Kidney tubule cell (primary cell): ENCODE data around the gene SLC2A1.

Source experiments
- DNase-seq: peaks from one replicate; pipeline ENCODE4 v3.0.0-alpha.2; 2018; ENCODE audit warnings: low spot score

SLC2A1 gene

DNA sequence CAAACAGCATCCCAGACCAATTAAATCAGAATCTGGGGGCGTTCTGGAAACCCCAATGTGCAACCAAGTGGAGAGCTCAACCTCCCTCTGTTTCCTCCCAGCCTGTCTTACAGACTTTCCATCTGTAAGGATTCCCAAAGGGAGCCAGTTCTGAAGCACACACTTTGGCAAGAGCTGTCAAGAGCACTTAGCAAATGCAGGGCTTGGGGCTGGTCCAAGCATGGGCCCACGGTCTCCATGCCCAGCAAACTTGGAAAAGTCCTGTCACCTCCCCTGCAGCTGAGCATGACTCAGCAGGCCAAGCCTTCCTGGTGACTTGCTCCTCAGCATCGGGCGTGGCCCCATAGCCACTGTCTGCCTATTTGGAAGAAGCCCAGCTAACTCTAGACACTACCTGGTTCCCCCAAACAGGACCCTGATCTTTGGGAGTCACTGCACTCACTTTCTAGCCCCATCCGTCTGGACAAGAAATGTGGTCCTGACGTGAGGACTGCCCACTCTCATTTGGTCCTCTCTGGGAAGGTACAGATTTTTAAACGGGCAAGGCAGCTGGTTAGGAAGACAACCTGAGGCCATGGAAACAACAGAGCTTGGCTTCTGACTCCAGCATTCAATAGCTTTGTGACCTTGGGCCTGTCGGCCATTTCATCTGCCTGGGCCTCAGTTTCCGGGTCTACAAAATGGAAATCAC, 16.9 kb downstream of the SLC2A1 start:
- peak; percentile 92 for DNase-seq

- peak; percentile 99 for DNase-seq
Observed at GRCh38 chr1:42940851-42941639, 17.6 kb downstream of the SLC2A1 start.

DNA sequence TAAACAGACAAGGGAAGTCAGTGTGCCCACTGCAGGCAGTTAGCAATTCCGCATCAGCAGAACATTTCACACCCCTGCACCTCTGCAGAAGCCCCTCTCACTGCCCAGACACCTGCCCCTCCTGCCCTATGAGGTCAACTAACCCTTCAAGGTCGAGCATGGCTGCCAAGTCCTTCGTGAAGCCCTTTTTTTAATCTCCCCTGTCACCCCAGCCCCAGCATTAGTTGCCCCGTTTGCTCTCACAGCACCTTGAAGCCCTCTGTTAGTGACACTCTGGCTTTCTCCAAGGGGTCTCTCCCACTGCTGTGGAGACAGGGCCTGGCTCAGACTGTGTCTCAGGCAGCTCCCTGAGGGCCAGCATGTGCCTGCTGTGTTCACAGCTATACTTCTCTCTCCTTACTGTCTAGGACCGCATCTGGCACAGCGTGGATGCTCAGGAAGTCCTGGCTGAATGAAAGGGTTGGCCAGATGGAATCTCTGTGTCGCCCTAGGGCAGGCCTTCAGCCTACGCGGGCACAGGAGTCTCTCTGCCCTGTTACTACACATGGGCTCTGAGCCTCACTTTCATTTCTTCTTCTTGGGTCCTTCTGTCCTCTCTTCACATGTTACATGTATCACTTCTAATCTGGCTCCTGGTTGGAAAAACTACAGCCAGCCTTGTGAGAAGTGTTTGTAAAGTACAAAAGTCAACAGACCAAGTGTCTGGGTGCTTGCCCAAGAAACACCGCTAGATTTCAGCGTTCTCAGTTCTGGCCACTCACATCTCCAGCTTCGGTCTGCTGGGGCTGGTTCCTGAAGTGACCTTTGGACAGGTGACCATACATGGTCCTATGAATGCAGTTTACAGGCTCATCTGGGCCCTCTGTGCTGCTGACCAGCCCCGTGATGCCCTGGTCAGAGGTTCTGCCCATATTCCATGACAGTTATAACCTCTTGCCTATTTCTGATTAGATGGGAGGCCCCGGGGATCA, 19.7 kb downstream of the SLC2A1 start:
- no peak for DNase-seq

GRCh38 chr1:42937836-42938644, 20.6 kb downstream of the SLC2A1 start:
- no peak for DNase-seq

- DNase-seq, result peak; percentile 80
Observed at GRCh38 chr1:42937141-42937696, 21.4 kb downstream of the SLC2A1 start.

DNA sequence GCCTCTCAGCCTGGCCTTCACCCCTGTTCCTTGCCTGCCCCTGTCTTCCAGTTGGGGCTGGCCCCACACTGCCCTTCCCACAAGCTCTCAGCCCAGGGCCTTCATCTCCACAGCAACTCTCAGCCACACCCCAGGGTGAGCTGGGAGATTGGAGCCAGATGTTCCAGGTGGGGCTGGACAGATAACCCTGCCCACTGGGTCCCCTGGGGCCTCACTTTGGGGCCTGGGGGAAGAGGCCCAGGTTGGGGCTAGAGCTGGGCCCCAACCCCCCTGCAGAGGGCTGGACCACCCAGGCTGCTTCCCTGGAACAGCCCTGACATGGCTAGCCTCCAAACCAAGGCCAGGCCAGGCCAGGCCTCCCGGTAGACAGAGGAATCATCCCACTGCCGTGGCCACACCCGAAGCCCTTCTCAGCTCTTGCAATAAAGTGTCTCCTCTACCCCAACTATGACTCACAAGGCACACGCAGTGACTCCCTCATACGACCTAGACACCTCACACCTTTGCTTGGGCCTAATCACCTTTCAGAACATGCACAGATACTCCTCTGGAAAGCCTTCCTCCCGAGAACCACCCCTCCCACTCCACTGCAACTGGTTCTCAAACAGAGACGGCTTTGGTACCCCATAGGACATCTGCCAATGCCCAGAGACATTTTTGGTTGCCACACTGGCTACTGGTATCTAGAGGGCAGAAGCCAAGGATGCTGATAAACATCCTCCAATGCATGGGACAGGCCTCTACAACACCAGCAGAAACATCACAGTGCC, 22.2 kb downstream of the SLC2A1 start:
- peak; percentile 89 for DNase-seq

- DNase-seq, result no peak
Observed at GRCh38 chr1:42935971-42936308, 22.7 kb downstream of the SLC2A1 start.

DNA sequence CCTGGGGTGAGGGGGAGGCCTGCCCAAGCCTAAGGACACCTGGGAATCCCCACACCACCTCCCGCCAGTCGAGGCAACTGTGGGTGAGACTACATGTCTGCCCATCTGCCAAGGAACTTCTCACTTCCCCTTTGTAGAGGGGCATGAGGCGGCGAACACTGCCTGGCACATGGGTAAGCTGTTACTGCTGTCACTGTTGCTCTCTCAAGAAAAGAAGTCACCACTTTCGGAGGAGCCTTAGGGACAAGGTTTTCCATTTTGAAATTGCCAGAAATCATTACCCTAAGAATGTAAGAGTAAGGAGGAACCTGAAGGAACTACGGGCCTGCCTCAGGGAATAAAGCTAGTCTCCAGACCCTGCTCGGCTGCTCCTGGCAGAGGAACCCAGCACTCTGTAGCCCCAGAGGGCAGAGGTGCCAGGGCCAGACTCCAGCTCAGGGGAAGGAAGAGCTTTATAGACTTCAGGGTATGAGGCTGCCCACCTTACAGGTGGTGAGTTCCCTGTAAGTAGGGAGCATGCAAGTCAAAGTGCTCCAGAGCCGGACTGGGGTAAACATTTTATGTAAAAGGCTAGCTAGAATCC, 23.3 kb downstream of the SLC2A1 start:
- no peak for DNase-seq

GRCh38 chr1:42934541-42935312, 23.9 kb downstream of the SLC2A1 start:
- DNase-seq, result no peak

GRCh38 chr1:42933610-42934491, 24.8 kb downstream of the SLC2A1 start:
- DNase-seq, result no peak

GRCh38 chr1:42933060-42933586, 25.5 kb downstream of the SLC2A1 start:
- no peak for DNase-seq

DNA sequence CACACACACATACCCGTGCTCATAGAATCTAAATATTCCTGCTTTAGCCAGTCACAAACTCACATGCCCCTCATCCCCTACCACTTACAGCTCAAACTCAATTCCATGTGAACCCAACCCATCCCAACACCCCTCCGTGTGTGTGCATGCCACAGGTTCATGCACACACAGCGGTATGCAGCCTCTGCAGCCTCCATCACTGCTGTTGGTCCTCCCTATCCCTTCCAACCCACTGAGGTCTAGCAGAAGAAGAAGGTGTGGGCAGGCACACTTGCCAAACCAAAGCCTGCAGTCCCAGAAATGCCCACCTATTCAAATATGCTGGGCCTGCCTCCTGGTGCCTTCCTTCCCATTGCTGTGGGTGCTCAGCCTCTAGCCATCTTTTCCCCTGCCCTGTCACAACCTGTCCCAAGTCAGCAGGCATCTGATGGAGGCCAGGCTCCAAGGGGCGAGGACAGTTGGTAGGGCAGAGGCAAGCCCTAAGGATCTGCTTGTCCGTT, 26.2 kb downstream of the SLC2A1 start:
- DNase-seq, result no peak

- peak; percentile 89 for DNase-seq
Observed at GRCh38 chr1:42931911-42932422, 26.7 kb downstream of the SLC2A1 start.

DNA sequence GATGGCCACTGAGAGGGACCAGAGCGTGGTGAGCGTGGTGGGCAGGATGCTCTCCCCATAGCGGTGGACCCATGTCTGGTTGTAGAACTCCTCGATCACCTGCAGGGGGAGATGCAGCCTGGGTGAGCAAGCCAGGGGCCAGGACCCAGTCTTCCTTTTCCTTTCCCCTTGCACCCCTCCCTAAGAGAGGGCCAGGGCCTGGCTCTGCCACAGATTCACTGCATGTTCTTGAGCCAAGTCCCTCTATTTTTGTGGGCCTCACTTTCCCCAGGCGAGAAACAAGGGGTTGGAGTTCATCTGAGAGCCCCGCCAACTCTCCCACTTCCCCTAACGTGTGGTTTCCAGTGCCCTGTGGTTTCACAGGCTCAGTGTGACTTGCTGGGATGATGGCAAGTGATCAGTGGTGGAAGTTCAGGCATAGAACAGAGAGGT, 27.5 kb downstream of the SLC2A1 start:
- peak; percentile 51 for DNase-seq

- no peak for DNase-seq
Observed at GRCh38 chr1:42930178-42931107, 28.2 kb downstream of the SLC2A1 start.

GRCh38 chr1:42929434-42930177, 29.1 kb downstream of the SLC2A1 start:
- no peak for DNase-seq
